Measurements from ENCODE around the gene ARSG.

DNA sequence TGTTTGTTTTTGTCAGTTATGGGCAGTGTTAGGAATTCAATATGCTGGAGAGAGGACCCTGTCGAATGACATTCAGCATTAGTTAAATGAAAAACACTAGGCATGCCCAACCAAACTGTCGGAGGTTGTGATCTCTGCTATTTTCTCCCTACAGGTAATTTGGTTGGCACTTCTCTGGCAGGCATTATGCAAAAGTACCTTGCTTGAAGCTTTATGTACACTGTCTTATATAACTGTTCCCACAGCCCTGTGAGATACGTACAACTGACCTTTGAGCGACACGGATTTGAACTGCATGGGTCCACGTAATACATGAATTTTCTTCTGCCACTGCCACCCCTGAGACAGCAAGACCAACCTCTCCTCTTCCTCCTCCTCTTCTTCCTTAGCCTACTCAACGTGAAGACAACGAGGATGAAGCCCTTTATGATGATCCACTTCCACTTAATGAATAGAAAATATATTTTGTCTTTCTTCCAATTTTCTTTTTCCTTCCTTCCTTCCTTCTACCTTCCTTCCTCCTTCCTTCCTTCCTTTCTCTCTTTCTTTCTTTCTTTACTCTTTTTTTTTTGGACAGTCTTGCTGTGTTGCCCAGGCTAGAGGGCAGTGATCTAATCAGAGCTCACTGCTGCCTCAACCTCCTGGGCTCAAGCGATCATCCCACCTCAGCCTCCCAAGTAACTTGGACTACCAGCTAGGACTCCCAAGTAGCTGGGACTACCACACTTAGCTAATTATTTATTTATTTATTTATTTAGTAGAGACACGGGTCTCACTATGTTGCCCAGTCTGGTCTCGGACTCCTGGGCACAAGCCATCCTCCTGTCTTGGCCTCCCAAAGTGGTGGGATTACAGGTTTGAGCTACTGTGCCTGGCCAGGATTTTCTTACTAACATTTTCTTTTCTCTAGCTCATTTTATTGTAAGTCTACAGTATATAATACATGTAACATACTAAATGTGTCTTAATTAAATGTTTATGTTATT lies 88.7 kb downstream of the ARSG start:
- TF ChIP-seq, protein P1, sequence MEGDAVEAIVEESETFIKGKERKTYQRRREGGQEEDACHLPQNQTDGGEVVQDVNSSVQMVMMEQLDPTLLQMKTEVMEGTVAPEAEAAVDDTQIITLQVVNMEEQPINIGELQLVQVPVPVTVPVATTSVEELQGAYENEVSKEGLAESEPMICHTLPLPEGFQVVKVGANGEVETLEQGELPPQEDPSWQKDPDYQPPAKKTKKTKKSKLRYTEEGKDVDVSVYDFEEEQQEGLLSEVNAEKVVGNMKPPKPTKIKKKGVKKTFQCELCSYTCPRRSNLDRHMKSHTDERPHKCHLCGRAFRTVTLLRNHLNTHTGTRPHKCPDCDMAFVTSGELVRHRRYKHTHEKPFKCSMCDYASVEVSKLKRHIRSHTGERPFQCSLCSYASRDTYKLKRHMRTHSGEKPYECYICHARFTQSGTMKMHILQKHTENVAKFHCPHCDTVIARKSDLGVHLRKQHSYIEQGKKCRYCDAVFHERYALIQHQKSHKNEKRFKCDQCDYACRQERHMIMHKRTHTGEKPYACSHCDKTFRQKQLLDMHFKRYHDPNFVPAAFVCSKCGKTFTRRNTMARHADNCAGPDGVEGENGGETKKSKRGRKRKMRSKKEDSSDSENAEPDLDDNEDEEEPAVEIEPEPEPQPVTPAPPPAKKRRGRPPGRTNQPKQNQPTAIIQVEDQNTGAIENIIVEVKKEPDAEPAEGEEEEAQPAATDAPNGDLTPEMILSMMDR (IDR thresholded peaks at IDR 0.05): no peak
- TF ChIP-seq POLR2A (IDR thresholded peaks at IDR 0.05): no peak
